Superior temporal gyrus (tissue), 1 donor: ENCODE measurements around the gene PRMT5.
A peak's percentile ranks its signal among the peaks of the same experiment; 100 is the strongest.
"Not testable (repeated sequence)": the region's sequence is repeated elsewhere in the genome, so short reads cannot be mapped to it uniquely, and the experiment has no call there.

ENCODE experiments used
- DNase-seq: peaks from one replicate; pipeline ENCODE4 v3.0.0-alpha.2; 2016; ENCODE audit errors: extremely low spot score

PRMT5 gene

GRCh38 chr14:22932146-22932545, 3.0 kb upstream of the PRMT5 start:
- DNase-seq, result no peak

GRCh38 chr14:22929961-22930364, 787 bp upstream of the PRMT5 start:
- DNase-seq, result no peak

- no peak for DNase-seq
Observed at GRCh38 chr14:22928237-22929103, 706 bp downstream of the PRMT5 start.

- no peak for DNase-seq
Observed at GRCh38 chr14:22926316-22926715, 2.9 kb downstream of the PRMT5 start.

- no peak for DNase-seq
Observed at GRCh38 chr14:22925513-22925912, 3.7 kb downstream of the PRMT5 start.

GRCh38 chr14:22923746-22924145, 5.4 kb downstream of the PRMT5 start:
- no peak for DNase-seq

GRCh38 chr14:22922294-22922693, 6.9 kb downstream of the PRMT5 start:
- no peak for DNase-seq

- DNase-seq, result no peak
Observed at GRCh38 chr14:22920697-22921096, 8.5 kb downstream of the PRMT5 start.

GRCh38 chr14:22919601-22919921, 9.6 kb downstream of the PRMT5 start:
- DNase-seq, result no peak

GRCh38 chr14:22918804-22919600, 10.2 kb downstream of the PRMT5 start, which contains the start of gene RBM23:
RBM23 (minus strand) TSS chr14:22919149.
- DNase-seq, result peak; percentile 100

- DNase-seq, result no peak
Observed at GRCh38 chr14:22915886-22916521, 13.2 kb downstream of the PRMT5 start.

- DNase-seq, result not testable (repeated sequence)
Observed at GRCh38 chr14:22914836-22915235, 14.3 kb downstream of the PRMT5 start.

- no peak for DNase-seq
Observed at GRCh38 chr14:22910916-22911315, 18.3 kb downstream of the PRMT5 start.

GRCh38 chr14:22908601-22909000, 20.6 kb downstream of the PRMT5 start:
- no peak for DNase-seq

- DNase-seq, result no peak
Observed at GRCh38 chr14:22907429-22907828, 21.7 kb downstream of the PRMT5 start.

- no peak for DNase-seq
Observed at GRCh38 chr14:22906073-22906472, 23.1 kb downstream of the PRMT5 start.

- no peak for DNase-seq
Observed at GRCh38 chr14:22905627-22906026, 23.5 kb downstream of the PRMT5 start.

GRCh38 chr14:22903742-22904087, 25.5 kb downstream of the PRMT5 start:
- no peak for DNase-seq

- DNase-seq, result no peak
Observed at GRCh38 chr14:22901799-22902198, 27.4 kb downstream of the PRMT5 start.

- peak; percentile 75 for DNase-seq
Observed at GRCh38 chr14:22900081-22900799, 28.9 kb downstream of the PRMT5 start.

GRCh38 chr14:22898302-22899090, 30.7 kb downstream of the PRMT5 start:
- no peak for DNase-seq
